ENCODE results near the gene SDK1.

SDK1 gene

GRCh38 chr7:4207011-4207410 lies 906.0 kb downstream of the SDK1 start:
- no peak overlapping the region for H4K12ac ChIP-seq (ENCODE audit: low read depth, low read length)
- H3K4me2 ChIP-seq (ENCODE audit: low read length), result no peak overlapping the region
- no peak for DNase-seq
- no peaks in the 10 kb centered on the region for H3K79me2 ChIP-seq (ENCODE audit: control insufficient read depth, insufficient read depth, low read length, poor library complexity)
- no peak overlapping the region for H3K14ac ChIP-seq (ENCODE audit: low read length)
- no peak overlapping the region for H2AK5ac ChIP-seq (ENCODE audit: low read length)
- H3K4me3 ChIP-seq (ENCODE audit: low read depth, low read length), result no peak overlapping the region
- H3K9me3 ChIP-seq (ENCODE audit: insufficient read depth, low read depth, low read length), result no peaks in the 10 kb centered on the region
- no peak overlapping the region for H4K91ac ChIP-seq (ENCODE audit: low read depth, low read length)
- no peak overlapping the region for H4K8ac ChIP-seq (ENCODE audit: low read depth, low read length)
- peaks cover 24 to 32% of the 10 kb centered on the region in 2 experiments for H3K36me3 ChIP-seq (ENCODE audit: control insufficient read depth in 1 of 2, insufficient read depth in 2 of 2, low read length in 2 of 2)
- no peak overlapping the region for H2BK5ac ChIP-seq (ENCODE audit: low read depth, low read length, poor library complexity)
- H3K23ac ChIP-seq (ENCODE audit: low read length), result no peak overlapping the region
- H3K79me1 ChIP-seq (ENCODE audit: low read length), result peaks cover 2% of the 10 kb centered on the region
- WGBS (ENCODE audit: extremely low coverage, insufficient coverage, insufficient read length), result no CpG with 5 or more reads among the region's 14 CpGs
- no peaks in the 10 kb centered on the region for H3K27me3 ChIP-seq (ENCODE audit: insufficient read depth, low read length)
- no peak overlapping the region for H3K27ac ChIP-seq (ENCODE audit: low read depth, low read length)
- H3K4ac ChIP-seq (ENCODE audit: low read depth, low read length), result no peak overlapping the region
- peaks cover 7 to 12% of the 10 kb centered on the region in 2 experiments for H3K4me1 ChIP-seq (ENCODE audit: control insufficient read depth in 1 of 2, insufficient read depth in 2 of 2, low read length in 2 of 2)
- H2BK120ac ChIP-seq (ENCODE audit: insufficient read depth, low read length, poor library complexity), result no peak overlapping the region
- no peak overlapping the region for H2BK12ac ChIP-seq (ENCODE audit: low read length)
- H2AFZ ChIP-seq (ENCODE audit: insufficient read depth, low read length, poor library complexity), result no peak overlapping the region
- no peak overlapping the region for H3K9ac ChIP-seq (ENCODE audit: low read length)
- no peak overlapping the region for H3K18ac ChIP-seq (ENCODE audit: low read length)

GRCh38 chr7:4208086-4208485 lies 907.0 kb downstream of the SDK1 start:
- no peaks in the 10 kb centered on the region for H3K79me1 ChIP-seq (ENCODE audit: low read length)
- H2BK12ac ChIP-seq (ENCODE audit: low read length), result no peak overlapping the region
- no peak overlapping the region for H3K14ac ChIP-seq (ENCODE audit: low read length)
- no peak overlapping the region for H3K4ac ChIP-seq (ENCODE audit: low read depth, low read length)
- no peak overlapping the region for H4K12ac ChIP-seq (ENCODE audit: low read depth, low read length)
- H3K36me3 ChIP-seq (ENCODE audit: control insufficient read depth in 1 of 2, insufficient read depth in 2 of 2, low read length in 2 of 2), result peaks cover 24 to 35% of the 10 kb centered on the region in 2 experiments
- no peaks in the 10 kb centered on the region for H3K79me2 ChIP-seq (ENCODE audit: control insufficient read depth, insufficient read depth, low read length, poor library complexity)
- H3K23ac ChIP-seq (ENCODE audit: low read length), result no peak overlapping the region
- no peak overlapping the region for H4K91ac ChIP-seq (ENCODE audit: low read depth, low read length)
- no CpG with 5 or more reads among the region's 15 CpGs for WGBS (ENCODE audit: extremely low coverage, insufficient coverage, insufficient read length)
- peaks cover 0 to 2% of the 10 kb centered on the region in 2 experiments for H3K4me1 ChIP-seq (ENCODE audit: control insufficient read depth in 1 of 2, insufficient read depth in 2 of 2, low read length in 2 of 2)
- no peak overlapping the region for H4K8ac ChIP-seq (ENCODE audit: low read depth, low read length)
- no peak overlapping the region for H3K4me2 ChIP-seq (ENCODE audit: low read length)
- H3K9me3 ChIP-seq (ENCODE audit: insufficient read depth, low read depth, low read length), result no peaks in the 10 kb centered on the region
- no peak overlapping the region for H3K4me3 ChIP-seq (ENCODE audit: low read depth, low read length)
- no peak overlapping the region for H2BK120ac ChIP-seq (ENCODE audit: insufficient read depth, low read length, poor library complexity)
- no peak overlapping the region for H3K9ac ChIP-seq (ENCODE audit: low read length)
- H3K27me3 ChIP-seq (ENCODE audit: insufficient read depth, low read length), result no peaks in the 10 kb centered on the region
- H2AK5ac ChIP-seq (ENCODE audit: low read length), result no peak overlapping the region
- H3K27ac ChIP-seq (ENCODE audit: low read depth, low read length), result no peak overlapping the region
- no peak for DNase-seq
- no peak overlapping the region for H2BK5ac ChIP-seq (ENCODE audit: low read depth, low read length, poor library complexity)
- no peak overlapping the region for H3K18ac ChIP-seq (ENCODE audit: low read length)
- no peak overlapping the region for H2AFZ ChIP-seq (ENCODE audit: insufficient read depth, low read length, poor library complexity)

GRCh38 chr7:4208586-4208985 lies 907.5 kb downstream of the SDK1 start:
- no peak overlapping the region for H3K4me2 ChIP-seq (ENCODE audit: low read length)
- no peak overlapping the region for H2AK5ac ChIP-seq (ENCODE audit: low read length)
- H3K27ac ChIP-seq (ENCODE audit: low read depth, low read length), result no peak overlapping the region
- no peak overlapping the region for H2BK120ac ChIP-seq (ENCODE audit: insufficient read depth, low read length, poor library complexity)
- H3K36me3 ChIP-seq (ENCODE audit: control insufficient read depth in 1 of 2, insufficient read depth in 2 of 2, low read length in 2 of 2), result peaks cover 24 to 35% of the 10 kb centered on the region in 2 experiments
- no peak overlapping the region for H2BK5ac ChIP-seq (ENCODE audit: low read depth, low read length, poor library complexity)
- no CpG with 5 or more reads among the region's 13 CpGs for WGBS (ENCODE audit: extremely low coverage, insufficient coverage, insufficient read length)
- no peaks in the 10 kb centered on the region for H3K79me2 ChIP-seq (ENCODE audit: control insufficient read depth, insufficient read depth, low read length, poor library complexity)
- H3K23ac ChIP-seq (ENCODE audit: low read length), result no peak overlapping the region
- no peak overlapping the region for H3K4ac ChIP-seq (ENCODE audit: low read depth, low read length)
- H2AFZ ChIP-seq (ENCODE audit: insufficient read depth, low read length, poor library complexity), result no peak overlapping the region
- H3K4me1 ChIP-seq (ENCODE audit: control insufficient read depth in 1 of 2, insufficient read depth in 2 of 2, low read length in 2 of 2), result no peaks in the 10 kb centered on the region
- DNase-seq, result no peak
- H3K27me3 ChIP-seq (ENCODE audit: insufficient read depth, low read length), result no peaks in the 10 kb centered on the region
- H2BK12ac ChIP-seq (ENCODE audit: low read length), result no peak overlapping the region
- H3K79me1 ChIP-seq (ENCODE audit: low read length), result no peaks in the 10 kb centered on the region
- no peak overlapping the region for H3K18ac ChIP-seq (ENCODE audit: low read length)
- no peak overlapping the region for H4K12ac ChIP-seq (ENCODE audit: low read depth, low read length)
- no peak overlapping the region for H3K14ac ChIP-seq (ENCODE audit: low read length)
- H4K91ac ChIP-seq (ENCODE audit: low read depth, low read length), result no peak overlapping the region
- H3K4me3 ChIP-seq (ENCODE audit: low read depth, low read length), result no peak overlapping the region
- H4K8ac ChIP-seq (ENCODE audit: low read depth, low read length), result no peak overlapping the region
- no peaks in the 10 kb centered on the region for H3K9me3 ChIP-seq (ENCODE audit: insufficient read depth, low read depth, low read length)
- H3K9ac ChIP-seq (ENCODE audit: low read length), result no peak overlapping the region

GRCh38 chr7:4209126-4209525 lies 908.1 kb downstream of the SDK1 start:
- Histone ChIP-seq H3K9ac (ENCODE audit: low read length) (no peak overlapping the region), H3K9me3 (ENCODE audit: insufficient read depth, low read depth, low read length) (no peaks in the 10 kb centered on the region), H3K4me2 (ENCODE audit: low read length) (no peak overlapping the region), H4K91ac (ENCODE audit: low read depth, low read length) (no peak overlapping the region), H3K79me2 (ENCODE audit: control insufficient read depth, insufficient read depth, low read length, poor library complexity) (no peaks in the 10 kb centered on the region), H2AK5ac (ENCODE audit: low read length) (no peak overlapping the region), H2BK5ac (ENCODE audit: low read depth, low read length, poor library complexity) (no peak overlapping the region), H3K27ac (ENCODE audit: low read depth, low read length) (no peak overlapping the region), H3K23ac (ENCODE audit: low read length) (no peak overlapping the region), H2BK120ac (ENCODE audit: insufficient read depth, low read length, poor library complexity) (no peak overlapping the region), H4K8ac (ENCODE audit: low read depth, low read length) (no peak overlapping the region), H3K18ac (ENCODE audit: low read length) (no peak overlapping the region), H2AFZ (ENCODE audit: insufficient read depth, low read length, poor library complexity) (no peak overlapping the region), H3K27me3 (ENCODE audit: insufficient read depth, low read length) (no peaks in the 10 kb centered on the region), H3K36me3 (ENCODE audit: control insufficient read depth in 1 of 2, insufficient read depth in 2 of 2, low read length in 2 of 2) (peaks cover 24 to 35% of the 10 kb centered on the region in 2 experiments), H3K79me1 (ENCODE audit: low read length) (no peaks in the 10 kb centered on the region), H2BK12ac (ENCODE audit: low read length) (no peak overlapping the region), H3K4ac (ENCODE audit: low read depth, low read length) (no peak overlapping the region), H4K12ac (ENCODE audit: low read depth, low read length) (no peak overlapping the region), H3K14ac (ENCODE audit: low read length) (no peak overlapping the region), H3K4me1 (ENCODE audit: control insufficient read depth in 1 of 2, insufficient read depth in 2 of 2, low read length in 2 of 2) (no peaks in the 10 kb centered on the region), H3K4me3 (ENCODE audit: low read depth, low read length) (no peak overlapping the region)
- no CpG with 5 or more reads among the region's 10 CpGs for WGBS (ENCODE audit: extremely low coverage, insufficient coverage, insufficient read length)
- DNase-seq, result no peak

Measured in trophoblast cell (in vitro differentiated cells and primary cell).